Measurements from ENCODE around the gene PCGF3.
A peak's percentile ranks its signal among the peaks of the same experiment; 100 is the strongest.
"Not testable (repeated sequence)": the region's sequence is repeated elsewhere in the genome, so short reads cannot be mapped to it uniquely, and the experiment has no call there.

Gene PCGF3

DNA sequence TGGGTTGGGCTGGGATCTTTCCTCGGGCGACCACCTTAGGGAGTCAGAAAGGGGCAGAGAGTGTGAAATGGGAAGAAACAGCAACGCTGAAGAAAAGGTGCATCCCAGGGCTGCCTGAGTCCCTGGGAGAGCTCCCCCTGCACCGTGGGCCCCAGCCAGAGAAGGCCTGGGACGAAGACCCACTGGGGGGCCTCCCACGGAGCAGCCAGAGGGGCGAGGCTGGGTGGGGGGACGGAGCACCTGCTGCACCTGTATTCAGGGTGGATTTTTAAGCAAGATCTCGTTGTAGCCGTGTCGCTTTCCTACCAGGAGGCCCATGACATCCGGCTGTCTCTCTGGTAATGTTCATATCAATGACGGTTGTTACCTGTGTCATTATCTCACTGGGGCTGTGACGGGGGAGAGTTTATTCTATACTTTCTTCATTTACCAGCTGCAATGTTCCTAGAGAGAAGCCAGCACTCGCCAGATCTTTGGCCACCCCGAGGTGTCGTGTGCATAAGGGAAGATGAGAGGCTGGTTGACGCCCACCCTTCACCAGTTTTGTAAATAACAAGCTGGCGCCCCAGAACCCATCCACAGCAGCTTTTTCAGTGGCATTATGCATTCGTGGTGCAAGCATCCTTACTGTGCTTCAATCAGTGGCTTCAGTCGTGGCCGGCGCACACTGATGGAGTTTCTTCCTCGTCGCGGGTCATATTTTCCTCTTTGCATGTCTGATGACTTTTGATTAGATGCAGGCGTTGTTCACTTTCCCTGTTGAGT lies 5.6 kb upstream of the PCGF3 start:
- H3K27ac ChIP-seq = peak overlapping the region; percentile 58
- DNase-seq (ENCODE audit: low read depth, low spot score) = no peak

DNA sequence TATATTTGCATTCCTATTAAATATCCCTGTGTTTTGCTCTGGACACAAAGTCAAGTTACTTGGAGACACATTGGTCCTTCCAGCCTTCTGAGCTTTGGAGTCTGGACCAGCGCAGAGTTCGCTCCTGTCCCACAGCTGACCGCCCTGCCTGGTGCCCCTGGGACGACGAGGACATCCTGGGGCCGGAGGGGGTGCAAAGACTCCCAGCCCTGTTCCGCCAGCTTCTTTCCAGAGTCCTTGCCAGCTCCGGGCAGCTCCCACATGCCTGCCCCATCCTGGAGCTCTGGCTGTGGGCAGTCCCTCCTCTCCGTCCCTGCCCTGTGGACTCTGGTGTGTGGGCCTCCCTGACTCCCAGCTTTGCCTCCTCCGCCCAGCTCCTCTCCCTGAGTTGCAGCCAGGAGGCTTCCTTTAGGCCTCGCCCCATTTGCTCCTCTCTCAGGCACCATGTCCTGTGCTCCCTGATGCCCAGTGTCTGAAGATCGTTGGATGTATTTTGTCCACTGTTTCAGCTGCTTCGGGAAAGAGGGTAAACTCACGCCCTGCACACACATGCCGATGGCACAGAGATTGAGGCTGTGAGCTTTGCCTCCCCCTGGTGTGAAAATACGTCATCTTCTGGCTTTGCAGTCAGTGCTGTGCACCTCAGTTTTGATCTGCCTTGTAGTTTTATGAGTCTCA lies 4.9 kb upstream of the PCGF3 start:
- no peak overlapping the region for H3K27ac ChIP-seq
- no peak for DNase-seq (ENCODE audit: low read depth, low spot score)

- no peak overlapping the region for H3K27ac ChIP-seq
- DNase-seq (ENCODE audit: low read depth, low spot score) = no peak
Observed at GRCh38 chr4:702618-703048, 3.0 kb upstream of the PCGF3 start.

GRCh38 chr4:703336-704197 lies 2.1 kb upstream of the PCGF3 start:
- no peak overlapping the region for H3K27ac ChIP-seq
- DNase-seq (ENCODE audit: low read depth, low spot score) = no peak

DNA sequence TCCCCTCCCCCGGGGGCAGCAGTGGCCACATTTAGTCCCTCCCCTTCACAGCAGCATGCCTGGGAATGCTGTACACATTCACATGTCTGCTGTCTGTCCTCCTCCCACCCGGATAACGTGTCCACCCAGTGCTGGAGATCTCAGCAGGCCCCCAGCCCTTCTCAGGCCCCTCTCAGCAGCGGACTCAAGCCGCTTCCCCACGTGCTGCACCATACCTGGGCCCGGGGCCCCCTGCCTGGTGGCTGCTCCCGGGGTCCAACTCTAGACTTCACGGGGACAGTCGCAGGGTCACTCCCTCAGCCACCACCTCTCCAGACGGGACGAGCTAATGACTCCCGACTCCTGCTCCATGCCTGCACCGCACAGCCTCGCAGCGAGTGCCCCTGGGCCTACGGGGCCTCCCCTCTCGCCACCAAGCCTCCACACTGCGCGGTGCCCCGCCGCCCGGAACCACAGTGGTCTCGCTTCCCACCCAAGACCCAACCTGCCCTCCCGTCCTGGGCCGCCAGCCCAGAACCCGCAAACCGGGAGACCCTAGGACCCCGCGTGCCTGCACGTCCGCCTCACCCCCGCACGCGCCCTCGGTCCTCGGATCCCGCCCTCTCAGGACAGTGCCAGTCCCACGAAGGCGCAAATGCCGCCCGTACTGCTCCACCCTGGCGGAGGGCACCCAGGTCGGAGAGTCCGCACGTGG lies 1.3 kb upstream of the PCGF3 start:
- H3K27ac ChIP-seq = no peak overlapping the region
- no peak for DNase-seq (ENCODE audit: low read depth, low spot score)

- DNase-seq (ENCODE audit: low read depth, low spot score) = no peak
- H3K27ac ChIP-seq = no peak overlapping the region
Observed at GRCh38 chr4:704971-705277, 708 bp upstream of the PCGF3 start.

- DNase-seq (ENCODE audit: low read depth, low spot score) = not testable (repeated sequence)
- peak overlapping the region; percentile 33 for H3K27ac ChIP-seq
Observed at GRCh38 chr4:706083-706633, 526 bp downstream of the PCGF3 start.

DNA sequence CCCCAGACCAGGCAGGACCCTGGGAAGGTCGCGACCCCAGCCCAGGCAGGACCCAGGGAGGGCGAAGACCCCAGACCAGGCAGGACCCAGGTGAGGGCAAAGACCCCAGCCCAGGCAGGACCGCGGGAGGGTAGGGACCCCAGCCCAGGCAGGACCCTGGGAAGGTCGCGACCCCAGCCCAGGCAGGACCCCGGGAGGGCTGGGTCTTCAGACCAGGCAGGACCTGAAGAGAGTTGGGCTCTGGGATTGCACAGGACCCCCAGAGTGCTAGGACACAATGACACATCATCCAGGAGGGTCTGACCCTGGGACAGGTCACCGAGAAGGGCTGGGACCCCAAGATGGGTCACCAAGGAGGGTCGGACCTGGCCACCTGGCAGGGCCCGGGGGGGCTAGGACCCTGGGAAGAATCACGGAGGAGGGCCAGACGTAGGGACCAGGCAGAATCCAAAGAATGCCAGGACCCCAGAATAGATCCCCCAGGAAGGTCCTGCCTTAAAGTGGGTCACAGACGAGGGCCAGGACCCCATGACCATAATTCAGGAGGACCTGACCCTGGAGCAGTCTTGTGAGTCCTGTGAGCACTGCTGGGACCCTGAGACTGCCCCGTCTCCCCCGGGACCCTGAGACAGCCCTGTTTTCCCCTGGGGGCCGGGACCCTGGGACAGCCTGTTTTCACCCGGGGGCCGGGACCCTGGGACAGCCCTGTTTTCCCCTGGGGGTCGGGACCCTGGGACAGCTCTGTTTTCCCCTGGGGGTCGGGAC lies 1.4 kb downstream of the PCGF3 start:
- H3K27ac ChIP-seq = no peak overlapping the region
- no peak for DNase-seq (ENCODE audit: low read depth, low spot score)

DNA sequence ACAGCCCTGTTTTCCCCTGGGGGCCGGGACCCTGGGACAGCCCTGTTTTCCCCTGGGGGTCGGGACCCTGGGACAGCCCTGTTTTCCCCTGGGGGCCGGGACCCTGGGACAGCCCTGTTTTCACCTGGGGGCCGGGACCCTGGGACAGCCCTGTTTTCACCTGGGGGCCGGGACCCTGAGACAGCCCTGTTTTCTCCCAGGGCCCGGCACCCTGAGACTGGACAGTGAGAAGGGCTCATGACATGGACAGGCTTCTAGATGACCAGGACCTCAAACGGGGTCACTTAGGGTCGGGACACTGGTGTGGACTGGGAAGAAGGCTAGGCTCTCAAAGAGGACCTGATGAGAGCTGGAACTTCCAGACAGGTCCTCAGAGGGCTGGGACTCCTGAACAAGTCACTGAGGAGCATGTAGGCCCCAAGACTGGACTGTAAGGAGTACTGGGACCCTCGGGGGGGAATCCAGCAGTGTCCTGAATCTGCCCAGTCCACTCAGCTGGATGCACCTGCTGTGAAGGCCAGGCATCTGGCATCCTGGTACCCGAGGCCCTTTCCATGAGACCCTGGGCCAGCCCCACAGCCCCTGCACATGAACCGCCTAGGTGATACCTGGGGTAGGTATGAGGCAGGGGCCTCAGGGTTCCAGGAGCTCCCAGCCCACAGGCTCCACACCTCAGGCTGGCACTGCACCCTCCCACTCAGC lies 2.4 kb downstream of the PCGF3 start:
- H3K27ac ChIP-seq = no peak overlapping the region
- no peak for DNase-seq (ENCODE audit: low read depth, low spot score)

DNA sequence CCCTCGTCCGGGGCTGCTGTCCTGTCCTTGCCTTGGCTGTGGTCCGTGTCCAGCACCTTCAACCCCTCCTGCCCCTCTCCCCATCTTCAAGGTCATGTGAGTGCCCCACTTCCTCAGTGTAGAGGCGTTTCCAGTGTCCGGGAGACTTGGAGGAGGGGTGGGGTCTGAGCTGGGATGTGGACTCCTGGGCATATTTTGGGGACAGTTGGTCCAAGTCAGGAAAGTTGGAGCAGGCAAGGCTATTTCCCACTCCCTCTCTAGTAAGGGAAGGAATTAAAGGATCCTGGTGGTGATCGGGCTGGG lies 3.0 kb downstream of the PCGF3 start:
- H3K27ac ChIP-seq = no peak overlapping the region
- DNase-seq (ENCODE audit: low read depth, low spot score) = no peak

DNA sequence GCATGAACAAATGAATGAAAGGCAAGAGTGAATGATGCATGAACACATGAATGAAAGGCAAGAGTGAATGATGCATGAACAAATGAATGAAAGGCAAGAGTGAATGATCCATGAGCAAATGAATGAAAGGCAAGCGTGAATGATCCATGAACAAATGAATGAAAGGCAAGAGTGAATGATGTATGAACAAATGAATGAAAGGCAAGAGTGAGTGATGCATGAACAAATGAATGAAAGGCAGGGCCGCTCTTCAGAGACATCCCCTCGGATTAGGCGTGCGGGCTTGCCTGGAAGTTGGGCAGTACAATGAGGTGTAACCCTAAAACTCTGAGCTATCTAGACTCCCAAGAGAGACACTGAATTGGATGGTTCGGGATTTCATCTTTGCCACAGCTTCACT lies 3.7 kb downstream of the PCGF3 start:
- no peak overlapping the region for H3K27ac ChIP-seq
- DNase-seq (ENCODE audit: low read depth, low spot score) = no peak

DNA sequence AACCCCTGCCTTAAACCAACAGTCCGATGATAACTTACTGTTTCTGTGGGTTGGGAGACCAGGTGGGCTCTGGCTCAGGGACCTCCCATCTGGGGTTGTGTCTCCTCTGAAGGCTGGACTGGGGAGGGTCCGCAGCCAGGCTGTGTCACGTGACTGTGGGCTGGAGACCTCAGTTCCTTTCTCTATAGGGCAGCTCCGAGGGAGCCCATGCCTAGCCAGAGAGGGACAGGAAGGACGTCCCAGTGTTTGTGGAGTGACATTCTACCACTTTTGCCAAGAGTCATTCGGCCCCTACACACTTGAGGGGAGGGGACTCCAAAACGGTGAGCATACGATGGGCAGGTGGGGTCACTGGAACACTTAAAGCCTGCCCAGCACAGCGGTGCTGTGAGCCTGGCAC lies 4.5 kb downstream of the PCGF3 start:
- no peak for DNase-seq (ENCODE audit: low read depth, low spot score)
- H3K27ac ChIP-seq = no peak overlapping the region

DNA sequence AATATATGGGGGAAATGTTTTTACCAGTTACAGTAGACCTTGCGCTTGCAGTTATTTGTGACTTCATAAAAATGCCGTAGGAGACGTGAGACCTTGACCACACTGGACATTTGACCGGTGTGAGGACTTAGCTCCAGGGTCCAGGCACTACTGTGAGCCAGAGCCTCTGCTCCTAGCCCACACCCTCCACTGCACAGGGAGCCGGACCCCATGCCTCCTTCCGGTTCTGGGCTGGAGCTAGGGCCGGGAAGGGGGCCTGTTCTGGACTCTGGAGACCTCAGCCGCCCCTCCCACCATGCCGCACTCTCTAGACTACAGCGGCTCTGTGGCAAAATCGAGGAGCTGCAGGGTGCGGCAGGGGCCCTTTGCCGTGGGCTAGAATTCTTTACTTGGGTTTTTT lies 5.3 kb downstream of the PCGF3 start:
- DNase-seq (ENCODE audit: low read depth, low spot score) = no peak
- H3K27ac ChIP-seq = no peak overlapping the region

GRCh38 chr4:712093-712492 lies 6.5 kb downstream of the PCGF3 start:
- H3K27ac ChIP-seq = no peak overlapping the region
- no peak for DNase-seq (ENCODE audit: low read depth, low spot score)

GRCh38 chr4:712916-713632 lies 7.4 kb downstream of the PCGF3 start:
- H3K27ac ChIP-seq = no peak overlapping the region
- DNase-seq (ENCODE audit: low read depth, low spot score) = no peak

DNA sequence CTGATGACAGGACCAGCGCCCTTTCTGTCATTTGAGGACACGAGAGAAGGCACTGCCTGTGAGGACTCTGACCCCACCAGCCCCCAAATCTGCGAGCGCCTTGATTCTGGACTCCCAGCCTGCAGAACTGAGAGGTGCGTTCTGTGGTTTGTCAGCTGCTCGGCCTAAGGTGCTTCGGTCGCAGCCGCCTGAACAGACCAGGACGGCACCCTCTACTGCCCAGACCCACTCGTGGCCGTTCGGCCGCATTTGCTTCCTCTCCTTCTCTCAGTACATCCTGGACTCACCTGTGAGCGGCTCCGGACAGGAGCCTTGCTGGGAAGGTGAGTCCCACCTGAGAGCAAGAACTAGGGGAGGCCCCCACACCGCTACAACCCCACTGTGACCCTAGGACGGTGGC lies 8.5 kb downstream of the PCGF3 start:
- H3K27ac ChIP-seq = no peak overlapping the region
- no peak for DNase-seq (ENCODE audit: low read depth, low spot score)

DNA sequence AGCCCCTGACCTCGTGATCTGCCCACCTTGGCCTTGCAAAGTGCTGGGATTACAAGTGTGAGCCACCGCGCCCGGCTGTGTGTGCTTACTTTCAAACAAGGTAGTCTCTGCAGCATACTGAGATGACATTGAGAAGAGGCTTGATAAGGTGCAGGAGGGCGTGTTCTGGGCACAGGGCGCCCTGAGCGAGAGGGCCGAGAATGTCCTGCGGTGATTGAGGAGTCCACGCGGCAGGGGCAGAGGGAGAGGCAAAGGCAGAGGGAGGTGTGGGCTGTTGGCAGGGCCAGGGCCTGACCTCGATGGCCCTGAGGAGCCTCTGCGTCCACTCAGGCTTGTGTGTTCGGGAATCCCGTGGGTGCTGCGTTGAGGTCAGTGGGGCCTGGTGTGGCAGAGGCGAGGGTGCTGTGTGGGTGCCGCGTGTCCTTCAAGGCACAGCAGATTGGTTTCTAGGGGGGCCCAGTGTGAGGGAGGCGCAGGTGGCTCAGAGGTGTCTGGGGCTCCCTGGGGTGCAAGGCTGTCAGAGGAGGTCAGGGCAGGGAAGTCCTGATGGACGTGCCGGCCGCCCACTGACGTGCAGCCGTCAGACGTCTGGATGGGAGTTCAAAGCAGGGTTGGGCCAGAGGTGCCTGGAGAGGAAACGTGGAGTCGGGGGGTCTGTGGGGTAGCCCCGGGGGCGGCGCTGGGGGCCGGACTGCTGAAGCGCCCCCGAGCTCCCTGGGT lies 12.1 kb downstream of the PCGF3 start:
- DNase-seq (ENCODE audit: low read depth, low spot score) = no peak
- no peak overlapping the region for H3K27ac ChIP-seq

DNA sequence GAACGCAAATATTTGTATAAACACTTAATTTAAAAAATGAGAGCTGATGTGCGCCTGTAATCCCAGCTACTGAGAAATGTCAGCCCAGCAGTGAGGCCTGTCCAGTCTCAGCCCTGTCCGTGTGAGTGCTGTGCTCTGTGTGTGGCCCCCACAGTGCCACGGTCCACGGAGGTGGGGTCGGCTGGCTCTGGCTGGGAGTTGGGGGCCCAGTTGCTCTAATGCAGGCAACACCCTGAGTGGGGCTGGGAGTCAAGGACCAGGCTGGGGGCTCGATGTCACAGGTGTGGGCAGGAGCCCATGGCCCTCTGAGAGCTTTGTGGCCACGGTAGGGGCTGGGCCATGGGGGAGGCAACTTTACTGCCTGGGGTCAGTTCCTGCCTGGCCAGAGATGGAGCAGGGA lies 12.8 kb downstream of the PCGF3 start:
- DNase-seq (ENCODE audit: low read depth, low spot score) = no peak
- no peak overlapping the region for H3K27ac ChIP-seq
